Activated naive CD8-positive, alpha-beta T cell treated with anti-CD3 and anti-CD28 coated beads for 36 hours (primary cell): ENCODE data around the gene FH. TPM values are rescaled to one million over a fixed set of nuclear protein-coding genes. Genes with fewer than 3 reads are reported as not detected.
A peak's percentile ranks its signal among the peaks of the same experiment; 100 is the strongest.

Experiments
- DNase-seq: peaks from one replicate; pipeline ENCODE4 v3.0.0; 2021
- H3K27ac Mint-ChIP-seq: one replicate; pipeline ENCODE4 v1.8.0; 2022; ENCODE audit warnings: mild to moderate bottlenecking, moderate library complexity, mixed read lengths
- H3K27me3 Mint-ChIP-seq: one replicate; pipeline ENCODE4 v1.8.0; 2022; ENCODE audit warnings: mild to moderate bottlenecking, mixed read lengths
- H3K36me3 Mint-ChIP-seq: one replicate; pipeline ENCODE4 v1.8.0; 2021; ENCODE audit warnings: mild to moderate bottlenecking, mixed read lengths
- H3K4me1 Mint-ChIP-seq: one replicate; pipeline ENCODE4 v1.8.0; 2021; ENCODE audit warnings: mixed read lengths
- H3K4me3 Mint-ChIP-seq: one replicate; pipeline ENCODE4 v1.8.0; 2022; ENCODE audit warnings: mild to moderate bottlenecking, moderate library complexity, mixed read lengths
- H3K9me3 Mint-ChIP-seq: one replicate; pipeline ENCODE4 v1.8.0; 2022; ENCODE audit warnings: mixed read lengths
- total RNA-seq, 2 experiments: library from RNA; stranded (reverse); gene quantifications; one replicate each; pipeline ENCODE4 v1.2.3, GENCODE V29; 2021

The FH gene
- total RNA-seq, 2 experiments from 2014 or later = 101 to 103 TPM

- Mint-ChIP-seq H3K27ac (no peak overlapping the region), H3K36me3 (no peaks in the 10 kb centered on the region), H3K27me3 (no peaks in the 10 kb centered on the region), H3K9me3 (peaks cover 2% of the 10 kb centered on the region), H3K4me1 (peaks cover 26% of the 10 kb centered on the region), H3K4me3 (no peak overlapping the region)
- no peak for DNase-seq
These were observed 14.0 kb upstream of the FH start for GRCh38 chr1:241533326-241534115.

GRCh38 chr1:241532864-241533263, 13.3 kb upstream of the FH start:
- H3K27ac Mint-ChIP-seq = no peak overlapping the region
- H3K36me3 Mint-ChIP-seq = no peaks in the 10 kb centered on the region
- H3K9me3 Mint-ChIP-seq = peaks cover 2% of the 10 kb centered on the region
- no peak overlapping the region for H3K4me3 Mint-ChIP-seq
- peaks cover 24% of the 10 kb centered on the region for H3K4me1 Mint-ChIP-seq
- no peak for DNase-seq
- H3K27me3 Mint-ChIP-seq = no peaks in the 10 kb centered on the region

GRCh38 chr1:241532162-241532531, 12.6 kb upstream of the FH start, which contains the start of gene KMO:
Gene KMO, plus strand, starts transcription at chr1:241532378. Its CDS starts 67 bp downstream, at chr1:241532445.
- no peak for DNase-seq
- no peaks in the 10 kb centered on the region for H3K36me3 Mint-ChIP-seq
- H3K4me3 Mint-ChIP-seq = peak within 1 kb of the TSS; percentile 91
- no peaks in the 10 kb centered on the region for H3K9me3 Mint-ChIP-seq
- H3K27ac Mint-ChIP-seq = peak within 1 kb of the TSS; percentile 92
- H3K27me3 Mint-ChIP-seq = no peaks in the 10 kb centered on the region
- H3K4me1 Mint-ChIP-seq = peaks cover 24% of the 10 kb centered on the region

GRCh38 chr1:241531195-241532161, 11.9 kb upstream of the FH start:
- Mint-ChIP-seq H3K27ac (peak overlapping the region; percentile 92), H3K27me3 (no peaks in the 10 kb centered on the region), H3K9me3 (no peaks in the 10 kb centered on the region), H3K4me3 (peak overlapping the region; percentile 91), H3K36me3 (no peaks in the 10 kb centered on the region), H3K4me1 (peaks cover 19% of the 10 kb centered on the region)
- DNase-seq = no peak

GRCh38 chr1:241527146-241527545, 7.6 kb upstream of the FH start:
- H3K36me3 Mint-ChIP-seq = no peaks in the 10 kb centered on the region

GRCh38 chr1:241525026-241525425, 5.5 kb upstream of the FH start:
- Mint-ChIP-seq H3K27ac (no peak overlapping the region), H3K36me3 (no peaks in the 10 kb centered on the region), H3K9me3 (no peaks in the 10 kb centered on the region), H3K4me3 (no peak overlapping the region), H3K4me1 (no peaks in the 10 kb centered on the region), H3K27me3 (peaks cover 24% of the 10 kb centered on the region)
- no peak for DNase-seq

More at GRCh38 chr1:241527146-241527545, 7.6 kb upstream of the FH start:
- Mint-ChIP-seq H3K4me3 (no peak overlapping the region), H3K4me1 (peaks cover 9% of the 10 kb centered on the region), H3K27ac (no peak overlapping the region), H3K9me3 (no peaks in the 10 kb centered on the region), H3K27me3 (peaks cover 18% of the 10 kb centered on the region)
- no peak for DNase-seq

GRCh38 chr1:241521718-241522117, 2.2 kb upstream of the FH start:
- Mint-ChIP-seq H3K27ac (no peak overlapping the region), H3K9me3 (no peaks in the 10 kb centered on the region), H3K4me1 (peaks cover 9% of the 10 kb centered on the region), H3K36me3 (peaks cover 8% of the 10 kb centered on the region), H3K4me3 (no peak overlapping the region), H3K27me3 (peaks cover 24% of the 10 kb centered on the region)
- DNase-seq = no peak

GRCh38 chr1:241520080-241520465, 518 bp upstream of the FH start:
- Mint-ChIP-seq H3K9me3 (no peaks in the 10 kb centered on the region), H3K27ac (no peak overlapping the region), H3K36me3 (peaks cover 13% of the 10 kb centered on the region), H3K4me3 (no peak overlapping the region), H3K4me1 (peaks cover 18% of the 10 kb centered on the region), H3K27me3 (peaks cover 24% of the 10 kb centered on the region)
- no peak for DNase-seq

- Mint-ChIP-seq H3K9me3 (no peaks in the 10 kb centered on the region), H3K4me1 (peaks cover 21% of the 10 kb centered on the region), H3K27me3 (peaks cover 20% of the 10 kb centered on the region), H3K27ac (peak overlapping the region; percentile 66), H3K4me3 (peak overlapping the region; percentile 84), H3K36me3 (peaks cover 17% of the 10 kb centered on the region)
- no peak for DNase-seq
These were observed 863 bp downstream of the FH start for GRCh38 chr1:241518476-241519307.

GRCh38 chr1:241513378-241513777, 6.2 kb downstream of the FH start:
- Mint-ChIP-seq H3K27me3 (no peaks in the 10 kb centered on the region), H3K27ac (no peak overlapping the region), H3K36me3 (peaks cover 24% of the 10 kb centered on the region), H3K4me1 (peaks cover 21% of the 10 kb centered on the region), H3K9me3 (no peaks in the 10 kb centered on the region), H3K4me3 (no peak overlapping the region)
- DNase-seq = no peak

- Mint-ChIP-seq H3K9me3 (no peaks in the 10 kb centered on the region), H3K4me3 (no peak overlapping the region), H3K36me3 (peaks cover 25% of the 10 kb centered on the region), H3K27ac (no peak overlapping the region), H3K27me3 (no peaks in the 10 kb centered on the region), H3K4me1 (peaks cover 1% of the 10 kb centered on the region)
- DNase-seq = no peak
These were observed 12.2 kb downstream of the FH start for GRCh38 chr1:241507189-241507863.

GRCh38 chr1:241503444-241503843, 16.1 kb downstream of the FH start:
- H3K27me3 Mint-ChIP-seq = no peaks in the 10 kb centered on the region
- no peak for DNase-seq
- H3K27ac Mint-ChIP-seq = no peak overlapping the region
- H3K9me3 Mint-ChIP-seq = no peaks in the 10 kb centered on the region
- peaks cover 1% of the 10 kb centered on the region for H3K4me1 Mint-ChIP-seq
- no peak overlapping the region for H3K4me3 Mint-ChIP-seq
- H3K36me3 Mint-ChIP-seq = peaks cover 25% of the 10 kb centered on the region

GRCh38 chr1:241499910-241500309, 19.6 kb downstream of the FH start:
- Mint-ChIP-seq H3K27ac (no peak overlapping the region), H3K9me3 (no peaks in the 10 kb centered on the region), H3K36me3 (peaks cover 35% of the 10 kb centered on the region), H3K27me3 (no peaks in the 10 kb centered on the region), H3K4me3 (no peak overlapping the region), H3K4me1 (peaks cover 1% of the 10 kb centered on the region)
- no peak for DNase-seq

- no peaks in the 10 kb centered on the region for H3K4me1 Mint-ChIP-seq
- H3K27me3 Mint-ChIP-seq = no peaks in the 10 kb centered on the region
- H3K36me3 Mint-ChIP-seq = peaks cover 34% of the 10 kb centered on the region
- H3K9me3 Mint-ChIP-seq = no peaks in the 10 kb centered on the region
- no peak for DNase-seq
- no peak overlapping the region for H3K27ac Mint-ChIP-seq
- no peak overlapping the region for H3K4me3 Mint-ChIP-seq
These were observed 23.8 kb downstream of the FH start for GRCh38 chr1:241495741-241496140.
